Suprapubic skin (tissue), 4 donors: ENCODE data around the gene SLC16A9. TPM values are rescaled to one million over a fixed set of nuclear protein-coding genes. Genes with fewer than 3 reads are reported as not detected.

Experiments
- DNase-seq, 2 donors: peaks; one replicate each; pipeline ENCODE4 v3.0.0-alpha.2; 2019; ENCODE audit warnings: low spot score in 2 of 2
- H3K27ac ChIP-seq: fragments of 200-600 bp; sonication (generic); one replicate; pipeline ENCODE4 v1.5.1; 2019
- H3K27me3 ChIP-seq: fragments of 200-600 bp; sonication (generic); one replicate; pipeline ENCODE4 v1.5.1; 2019
- H3K36me3 ChIP-seq: fragments of 200-600 bp; sonication (generic); one replicate; pipeline ENCODE4 v1.5.1; 2019
- H3K4me1 ChIP-seq: fragments of 200-600 bp; sonication (generic); one replicate; pipeline ENCODE4 v1.5.1; 2019
- H3K4me3 ChIP-seq: fragments of 200-600 bp; sonication (generic); one replicate; pipeline ENCODE4 v1.5.1; 2019; ENCODE audit warnings: mild to moderate bottlenecking
- H3K9me3 ChIP-seq: fragments of 200-600 bp; sonication (generic); one replicate; pipeline ENCODE4 v1.5.1; 2019
- CTCF ChIP-seq, 2 donors: fragments of 200-600 bp in 1 of 2; fragments of 450-650 bp in 1 of 2; sonication (generic) in 1 of 2; IDR thresholded peaks; one replicate each; pipeline ENCODE4 v1.5.1; 2016 to 2019; ENCODE audit warnings: antibody characterized with exemption in 2 of 2, mild to moderate bottlenecking in 1 of 2, moderate library complexity in 1 of 2
- EP300 ChIP-seq: sonication (generic); formaldehyde crosslinking; IDR thresholded peaks from one replicate; pipeline ENCODE4 v1.6.1; 2017; ENCODE audit warnings: antibody characterized with exemption
- POLR2A ChIP-seq, 2 donors: fragments of 450-650 bp; IDR thresholded peaks; one replicate each; pipeline ENCODE4 v1.6.1; 2017; ENCODE audit warnings: antibody characterized with exemption in 2 of 2, mild to moderate bottlenecking in 2 of 2, moderate library complexity in 2 of 2
- POLR2AphosphoS5 ChIP-seq, 3 donors: sonication (generic); formaldehyde crosslinking; IDR thresholded peaks; one replicate each; pipeline ENCODE4 v1.6.1; 2017; ENCODE audit warnings: antibody characterized with exemption in 3 of 3
- WGBS: methylation state at CpG from one replicate; pipeline ENCODE4 v1.1.5; 2018; 5-methylcytosine and 5-hydroxymethylcytosine counted together
- total RNA-seq, 4 donors: library from RNA; depleted of rRNA; stranded (reverse); fragments of >200 nt; gene quantifications; one replicate each; pipeline ENCODE4 v1.1.0, GENCODE V29; 2016

The SLC16A9 gene
- total RNA-seq, 4 donors from 2014 or later = 0.25 to 0.81 (median 0.64) TPM; not detected in 1

GRCh38 chr10:59711871-59712494 is 2.3 kb upstream of the SLC16A9 start:
- WGBS = 60% methylated on average over 3 of the region's 3 CpGs
- Histone ChIP-seq H3K9me3 (no peaks in the 10 kb centered on the region), H3K27me3 (peaks cover 17% of the 10 kb centered on the region), H3K4me3 (no peak overlapping the region), H3K36me3 (no peaks in the 10 kb centered on the region), H3K4me1 (peaks cover 19% of the 10 kb centered on the region), H3K27ac (no peak overlapping the region)
- DNase-seq = no peak
- no peak for TF ChIP-seq POLR2AphosphoS5 (IDR thresholded peaks at IDR 0.05)
- no peak for TF ChIP-seq EP300
- no peak for TF ChIP-seq CTCF (IDR thresholded peaks at IDR 0.05)
- TF ChIP-seq POLR2A (IDR thresholded peaks at IDR 0.05) = no peak

- peaks cover 17% of the 10 kb centered on the region for H3K27me3 ChIP-seq
- no peaks in the 10 kb centered on the region for H3K9me3 ChIP-seq
- no peaks in the 10 kb centered on the region for H3K36me3 ChIP-seq
- peaks cover 19% of the 10 kb centered on the region for H3K4me1 ChIP-seq
- H3K27ac ChIP-seq = no peak overlapping the region
- no peak for DNase-seq
- no peak for TF ChIP-seq CTCF (IDR thresholded peaks at IDR 0.05)
- 3% methylated on average over 17 of the region's 42 CpGs for WGBS
- peak overlapping the region; percentile 59 for H3K4me3 ChIP-seq
Observed at GRCh38 chr10:59708816-59709394, 745 bp downstream of the SLC16A9 start.

GRCh38 chr10:59706851-59707797 is 2.5 kb downstream of the SLC16A9 start:
- Histone ChIP-seq H3K27me3 (peaks cover 17% of the 10 kb centered on the region), H3K27ac (no peak overlapping the region), H3K36me3 (no peaks in the 10 kb centered on the region), H3K9me3 (no peaks in the 10 kb centered on the region), H3K4me3 (no peak overlapping the region), H3K4me1 (peaks cover 19% of the 10 kb centered on the region)
- no peak for DNase-seq
- TF ChIP-seq POLR2A (IDR thresholded peaks at IDR 0.05) (no peak), EP300 (no peak), POLR2AphosphoS5 (IDR thresholded peaks at IDR 0.05) (no peak), CTCF (IDR thresholded peaks at IDR 0.05) (no peak)
- 94% methylated on average over 8 of the region's 8 CpGs for WGBS

- H3K27ac ChIP-seq = no peak overlapping the region
- H3K27me3 ChIP-seq = peaks cover 17% of the 10 kb centered on the region
- H3K36me3 ChIP-seq = no peaks in the 10 kb centered on the region
- DNase-seq = no peak
- peaks cover 19% of the 10 kb centered on the region for H3K4me1 ChIP-seq
- no peak overlapping the region for H3K4me3 ChIP-seq
- no peaks in the 10 kb centered on the region for H3K9me3 ChIP-seq
- TF ChIP-seq POLR2AphosphoS5 (IDR thresholded peaks at IDR 0.05) (no peak), POLR2A (IDR thresholded peaks at IDR 0.05) (no peak), CTCF (IDR thresholded peaks at IDR 0.05) (no peak), EP300 (no peak)
Observed at GRCh38 chr10:59705931-59706330, 3.7 kb downstream of the SLC16A9 start.

- Histone ChIP-seq H3K27ac (no peak overlapping the region), H3K4me1 (peaks cover 12% of the 10 kb centered on the region), H3K27me3 (peaks cover 14% of the 10 kb centered on the region), H3K9me3 (no peaks in the 10 kb centered on the region), H3K4me3 (no peak overlapping the region), H3K36me3 (no peaks in the 10 kb centered on the region)
- TF ChIP-seq EP300 = no peak
- no peak for TF ChIP-seq POLR2A (IDR thresholded peaks at IDR 0.05)
- TF ChIP-seq POLR2AphosphoS5 (IDR thresholded peaks at IDR 0.05) = no peak
- no peak for TF ChIP-seq CTCF (IDR thresholded peaks at IDR 0.05)
- DNase-seq = no peak
- WGBS = 84% methylated on average over 2 of the region's 2 CpGs
Observed at GRCh38 chr10:59704630-59705029, 5.0 kb downstream of the SLC16A9 start.
